Measurements from ENCODE around the gene INVS. TPM values are rescaled to one million over a fixed set of nuclear protein-coding genes. Genes with fewer than 3 reads are reported as not detected.

Gene INVS
- total RNA-seq, 1 experiment from 2014 or later = 15.6 TPM

DNA sequence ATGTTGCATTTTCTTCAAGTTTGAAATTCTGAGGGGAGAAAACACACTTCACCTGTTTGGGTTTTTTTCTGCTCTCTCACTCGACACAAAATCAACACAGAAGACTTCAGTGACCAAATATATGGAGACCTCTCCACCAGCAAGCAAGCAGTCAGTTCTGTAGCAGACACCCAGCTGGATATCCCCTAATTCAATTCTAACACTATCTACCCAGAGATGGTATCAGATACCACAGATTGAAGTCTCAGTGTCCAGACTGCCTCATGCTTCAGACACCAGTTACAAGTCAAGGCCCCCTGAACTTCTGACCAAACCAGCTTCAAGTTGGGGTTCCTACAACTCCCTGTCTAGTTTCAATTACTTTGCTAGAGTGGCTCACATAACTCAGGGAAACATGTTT, 97.8 kb downstream of the INVS start:
- no peak overlapping the region for H3K27ac Mint-ChIP-seq (ENCODE audit: unreplicated experiment)
- no peaks in the 10 kb centered on the region for H3K27me3 Mint-ChIP-seq (ENCODE audit: insufficient read depth, unreplicated experiment)
- no TSS peak for BruUV-seq (replicated peaks)
- TF ChIP-seq, protein P1, sequence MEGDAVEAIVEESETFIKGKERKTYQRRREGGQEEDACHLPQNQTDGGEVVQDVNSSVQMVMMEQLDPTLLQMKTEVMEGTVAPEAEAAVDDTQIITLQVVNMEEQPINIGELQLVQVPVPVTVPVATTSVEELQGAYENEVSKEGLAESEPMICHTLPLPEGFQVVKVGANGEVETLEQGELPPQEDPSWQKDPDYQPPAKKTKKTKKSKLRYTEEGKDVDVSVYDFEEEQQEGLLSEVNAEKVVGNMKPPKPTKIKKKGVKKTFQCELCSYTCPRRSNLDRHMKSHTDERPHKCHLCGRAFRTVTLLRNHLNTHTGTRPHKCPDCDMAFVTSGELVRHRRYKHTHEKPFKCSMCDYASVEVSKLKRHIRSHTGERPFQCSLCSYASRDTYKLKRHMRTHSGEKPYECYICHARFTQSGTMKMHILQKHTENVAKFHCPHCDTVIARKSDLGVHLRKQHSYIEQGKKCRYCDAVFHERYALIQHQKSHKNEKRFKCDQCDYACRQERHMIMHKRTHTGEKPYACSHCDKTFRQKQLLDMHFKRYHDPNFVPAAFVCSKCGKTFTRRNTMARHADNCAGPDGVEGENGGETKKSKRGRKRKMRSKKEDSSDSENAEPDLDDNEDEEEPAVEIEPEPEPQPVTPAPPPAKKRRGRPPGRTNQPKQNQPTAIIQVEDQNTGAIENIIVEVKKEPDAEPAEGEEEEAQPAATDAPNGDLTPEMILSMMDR (IDR thresholded peaks at IDR 0.05; ENCODE audit: insufficient read depth in 1 of 2, low read depth in 1 of 2, low read length in 1 of 2, severe bottlenecking in 1 of 2, unreplicated experiment in 1 of 2) = no peak
- no peak overlapping the region for H3K4me3 Mint-ChIP-seq (ENCODE audit: unreplicated experiment)
- ChIA-PET POLR2A (no interaction called here), CTCF (no interaction called here)
- no peaks in the 10 kb centered on the region for H3K4me1 ChIP-seq
- H3K9me3 ChIP-seq = no peaks in the 10 kb centered on the region; the same call in 1 of the 2 replicates
- no peaks in the 10 kb centered on the region for H3K4me1 Mint-ChIP-seq (ENCODE audit: low read depth, unreplicated experiment)
- H3K4me3 ChIP-seq (ENCODE audit: low read depth, low read length) = no peak overlapping the region
- H3K9me3 Mint-ChIP-seq (ENCODE audit: unreplicated experiment) = peaks cover 13% of the 10 kb centered on the region
- DNase-seq = no peak
- intact Hi-C loops (cut with micrococcal nuclease; ENCODE audit: unreplicated experiment) = no loop called here
- H3K27me3 ChIP-seq (replicated peaks; ENCODE audit: control insufficient read depth, insufficient read depth, low read length) = no peaks in the 10 kb centered on the region
- H3K36me3 Mint-ChIP-seq (ENCODE audit: insufficient read depth, unreplicated experiment) = no peaks in the 10 kb centered on the region
- H3K36me3 ChIP-seq (ENCODE audit: control insufficient read depth, insufficient read depth, low read length) = no peaks in the 10 kb centered on the region; the same call in 1 of the 2 replicates

DNA sequence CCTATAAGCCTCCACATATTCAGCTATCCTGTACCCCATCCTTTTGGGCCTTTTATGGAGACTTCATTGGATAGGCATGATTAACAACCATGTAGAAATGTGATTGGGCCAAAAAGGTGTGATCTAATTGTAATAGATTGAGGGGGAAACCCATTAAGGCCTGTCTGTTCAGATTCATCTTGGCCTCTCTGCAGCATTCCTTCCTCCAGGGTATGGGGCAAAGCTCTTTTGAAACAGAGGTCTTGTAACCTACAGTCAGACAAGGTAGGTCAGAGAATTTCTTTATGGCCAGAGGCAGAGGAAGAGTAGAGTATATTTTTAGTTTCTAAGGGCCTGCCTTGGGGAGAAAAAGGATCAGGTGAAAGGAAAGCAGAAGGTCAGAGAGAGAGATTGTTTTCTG, 98.5 kb downstream of the INVS start:
- no peaks in the 10 kb centered on the region for H3K4me1 ChIP-seq
- Mint-ChIP-seq H3K36me3 (ENCODE audit: insufficient read depth, unreplicated experiment) (no peaks in the 10 kb centered on the region), H3K9me3 (ENCODE audit: unreplicated experiment) (peaks cover 9% of the 10 kb centered on the region), H3K27me3 (ENCODE audit: insufficient read depth, unreplicated experiment) (no peaks in the 10 kb centered on the region), H3K4me3 (ENCODE audit: unreplicated experiment) (no peak overlapping the region), H3K4me1 (ENCODE audit: low read depth, unreplicated experiment) (no peaks in the 10 kb centered on the region), H3K27ac (ENCODE audit: unreplicated experiment) (no peak overlapping the region)
- H3K36me3 ChIP-seq (ENCODE audit: control insufficient read depth, insufficient read depth, low read length) = no peaks in the 10 kb centered on the region
- no peak for DNase-seq
- no peak overlapping the region for H3K4me3 ChIP-seq (ENCODE audit: low read depth, low read length)
- intact Hi-C loops (cut with micrococcal nuclease; ENCODE audit: unreplicated experiment) = no loop called here
- ChIA-PET POLR2A (no interaction called here), CTCF (no interaction called here)
- no peaks in the 10 kb centered on the region for H3K27me3 ChIP-seq (replicated peaks; ENCODE audit: control insufficient read depth, insufficient read depth, low read length)
- no peaks in the 10 kb centered on the region; the same call in 1 of the 2 replicates for H3K9me3 ChIP-seq
- BruUV-seq (replicated peaks) = no TSS peak
- TF ChIP-seq, protein P1 (IDR thresholded peaks at IDR 0.05; ENCODE audit: insufficient read depth in 1 of 2, low read depth in 1 of 2, low read length in 1 of 2, severe bottlenecking in 1 of 2, unreplicated experiment in 1 of 2) = no peak

DNA sequence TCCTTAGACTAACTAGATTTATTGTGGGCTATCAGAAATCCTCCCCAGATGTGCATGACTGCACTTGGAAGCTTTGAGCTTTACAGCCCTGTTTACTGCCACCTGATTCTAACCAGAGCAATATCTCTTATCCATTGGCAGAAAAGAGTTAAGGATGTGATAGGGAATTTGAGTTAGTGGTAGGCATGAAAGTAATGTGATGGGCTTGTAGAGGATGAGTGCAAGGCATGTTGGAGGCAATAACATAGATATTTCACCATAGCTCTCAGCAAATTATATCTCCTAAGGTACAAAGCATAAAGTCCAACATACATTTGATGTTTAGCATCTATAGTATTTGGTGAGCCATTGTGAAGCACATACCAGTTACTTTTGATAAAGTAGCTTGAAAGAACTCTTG, 103.8 kb downstream of the INVS start:
- Histone ChIP-seq H3K9me3 (no peaks in the 10 kb centered on the region; the same call in 1 of the 2 replicates), H3K4me1 (no peaks in the 10 kb centered on the region), H3K27me3 (replicated peaks; ENCODE audit: control insufficient read depth, insufficient read depth, low read length) (no peaks in the 10 kb centered on the region), H3K4me3 (ENCODE audit: low read depth, low read length) (no peak overlapping the region), H3K36me3 (ENCODE audit: control insufficient read depth, insufficient read depth, low read length) (no peaks in the 10 kb centered on the region)
- no peaks in the 10 kb centered on the region for H3K4me1 Mint-ChIP-seq (ENCODE audit: low read depth, unreplicated experiment)
- TF ChIP-seq, protein P1 (IDR thresholded peaks at IDR 0.05; ENCODE audit: insufficient read depth in 1 of 2, low read depth in 1 of 2, low read length in 1 of 2, severe bottlenecking in 1 of 2, unreplicated experiment in 1 of 2) = no peak
- DNase-seq = no peak
- no TSS peak for BruUV-seq (replicated peaks)
- H3K36me3 Mint-ChIP-seq (ENCODE audit: insufficient read depth, unreplicated experiment) = no peaks in the 10 kb centered on the region
- POLR2A ChIA-PET = no interaction called here
- no peak overlapping the region for H3K27ac Mint-ChIP-seq (ENCODE audit: unreplicated experiment)
- peaks cover 9% of the 10 kb centered on the region for H3K9me3 Mint-ChIP-seq (ENCODE audit: unreplicated experiment)
- CTCF ChIA-PET = interaction anchor here (0.6 kb wide), 1 partner anchor 360 kb away, joined by 3 read pairs; no protein-coding TSS in a partner anchor
- H3K27me3 Mint-ChIP-seq (ENCODE audit: insufficient read depth, unreplicated experiment) = no peaks in the 10 kb centered on the region
- H3K4me3 Mint-ChIP-seq (ENCODE audit: unreplicated experiment) = no peak overlapping the region
- intact Hi-C loops (cut with micrococcal nuclease; ENCODE audit: unreplicated experiment) = no loop called here

Data from Caco-2 (cell line).